Kidney capillary endothelial cell (primary cell): ENCODE results near the gene VSIG10L2.
"Not testable (repeated sequence)": the region's sequence is repeated elsewhere in the genome, so short reads cannot be mapped to it uniquely, and the experiment has no call there.

Experiments
- DNase-seq: peaks from one replicate; pipeline ENCODE4 v3.0.0-alpha.2; 2018; ENCODE audit warnings: low spot score

Gene VSIG10L2

GRCh38 chr11:125967515-125967914, 21.7 kb downstream of the VSIG10L2 start:
- no peak for DNase-seq

GRCh38 chr11:125968354-125968753, 22.5 kb downstream of the VSIG10L2 start:
- no peak for DNase-seq

DNA sequence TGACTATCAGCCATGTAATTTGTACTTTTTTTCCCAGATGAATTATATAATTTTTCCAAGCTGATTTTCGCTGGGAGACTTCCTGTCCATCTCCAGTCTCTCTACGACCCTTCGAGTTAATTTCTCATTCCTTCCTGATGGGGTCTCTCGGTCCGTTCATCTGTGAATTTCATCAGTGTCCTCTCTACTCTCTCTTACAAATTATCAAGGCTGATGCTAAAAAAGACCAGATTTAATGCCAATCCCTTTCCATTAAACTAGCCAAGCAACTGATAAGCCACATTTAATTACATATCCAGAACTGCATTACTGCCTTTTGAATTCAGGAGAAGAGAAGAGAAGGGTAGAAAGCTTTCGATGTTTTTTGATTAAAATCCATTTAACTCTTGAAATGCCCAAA, 25.8 kb downstream of the VSIG10L2 start:
- no peak for DNase-seq

GRCh38 chr11:125974284-125974683, 28.4 kb downstream of the VSIG10L2 start:
- DNase-seq: no peak

DNA sequence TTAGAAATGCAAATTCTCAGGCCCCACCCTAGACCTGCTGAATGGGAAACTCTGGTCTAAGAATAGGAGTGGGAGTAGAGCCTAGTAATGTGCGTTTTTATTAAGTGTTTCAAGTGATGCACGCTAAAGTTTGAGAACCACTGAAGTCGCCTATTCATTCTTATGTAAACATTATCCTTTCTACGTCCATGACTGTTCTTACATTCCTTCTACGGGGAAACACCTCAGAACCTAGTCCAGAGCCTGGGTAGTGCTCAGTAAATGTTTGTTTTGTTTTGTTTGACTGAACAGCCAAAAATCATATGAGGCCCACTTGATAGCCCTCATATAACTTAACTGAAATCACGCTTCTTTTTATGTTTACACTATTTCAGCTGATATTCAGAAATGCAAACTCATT, 29.8 kb downstream of the VSIG10L2 start:
- no peak for DNase-seq

GRCh38 chr11:125976156-125976555, 30.3 kb downstream of the VSIG10L2 start:
- DNase-seq: no peak

DNA sequence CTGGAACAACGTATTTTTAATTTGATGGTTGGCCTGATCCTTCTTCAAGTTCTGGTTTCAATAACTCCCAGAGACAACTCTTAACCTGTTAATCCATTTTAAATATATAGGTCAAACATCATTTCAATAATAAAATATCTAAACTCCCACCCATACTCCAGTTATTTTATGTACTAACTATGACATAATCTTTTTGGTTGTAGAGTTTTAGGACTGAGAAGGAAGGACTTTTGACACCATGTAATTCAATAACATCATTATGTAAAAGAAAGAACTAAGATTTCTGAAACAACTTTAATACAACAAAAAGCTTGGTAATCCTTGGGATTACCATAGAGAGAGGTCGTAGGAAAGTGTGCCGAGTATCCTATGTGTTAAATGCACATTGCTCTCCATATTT, 31.5 kb downstream of the VSIG10L2 start:
- DNase-seq: no peak

- DNase-seq: no peak
These were observed 32.4 kb downstream of the VSIG10L2 start for GRCh38 chr11:125978181-125978716.

DNA sequence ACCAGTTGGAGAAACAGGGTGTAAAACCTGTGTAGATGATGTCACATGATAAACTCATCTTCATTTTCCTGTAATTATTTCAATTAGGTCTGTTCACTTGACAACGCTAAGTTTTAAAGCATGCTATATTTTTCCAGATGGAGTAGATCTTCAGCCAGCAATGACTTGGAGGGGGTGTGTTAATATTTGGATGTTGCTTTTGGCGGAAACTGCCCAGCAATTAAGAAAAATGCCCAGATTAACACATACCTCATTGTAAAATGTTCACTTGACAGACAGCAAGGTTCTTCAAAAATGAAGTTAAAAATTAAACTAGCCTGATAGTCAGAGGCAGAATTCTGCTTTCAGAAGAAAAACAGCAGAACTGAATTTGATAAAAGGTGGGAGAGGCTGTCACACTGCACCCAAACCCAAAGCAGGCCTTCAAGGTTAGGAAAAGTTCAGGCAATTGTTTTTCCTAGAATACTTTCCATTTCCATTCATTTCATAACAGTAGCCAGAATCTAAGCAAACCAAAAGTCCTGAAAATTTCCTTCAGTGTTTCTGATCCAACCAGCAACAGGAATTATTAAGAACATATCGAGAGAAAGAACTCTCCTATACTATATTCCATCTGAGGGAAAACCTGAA, 33.0 kb downstream of the VSIG10L2 start:
- DNase-seq: no peak

DNA sequence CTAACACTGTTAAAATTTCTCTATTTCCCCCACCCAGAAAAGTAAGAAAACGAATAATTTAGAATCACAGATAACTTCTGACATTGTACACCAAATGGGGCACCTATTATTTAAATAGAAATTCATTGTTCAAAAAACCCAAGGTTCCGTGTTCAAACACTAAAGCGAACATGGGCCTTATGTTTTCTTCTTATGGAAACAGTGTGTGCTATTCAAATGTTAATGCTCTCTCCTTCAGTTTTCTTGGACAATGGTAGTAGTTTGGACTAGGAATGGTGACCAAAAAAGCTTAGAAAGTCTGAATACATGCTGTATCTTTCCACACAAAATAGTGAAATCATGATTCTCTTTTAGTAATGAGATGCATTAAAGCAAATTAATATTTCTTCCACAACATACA, 33.7 kb downstream of the VSIG10L2 start:
- DNase-seq: no peak

GRCh38 chr11:125980436-125980835, 34.6 kb downstream of the VSIG10L2 start:
- no peak for DNase-seq

DNA sequence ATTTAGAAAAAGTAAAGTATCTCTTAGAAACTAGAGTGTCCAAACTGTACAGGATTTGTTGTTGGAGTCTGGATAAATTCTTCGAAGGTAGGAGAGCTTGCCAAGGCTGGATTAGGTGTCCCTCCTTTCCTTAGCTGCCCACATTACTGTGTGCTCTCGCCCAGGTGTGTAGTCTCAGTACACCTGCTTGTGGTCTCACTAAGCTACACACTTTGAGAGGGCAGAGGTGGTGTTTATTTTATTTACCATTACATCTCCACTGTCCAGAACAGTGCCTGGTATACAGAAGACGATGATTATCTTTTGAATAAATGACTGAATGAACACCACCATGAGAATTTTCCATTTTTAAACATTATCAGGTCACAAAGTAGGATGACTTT, 36.5 kb downstream of the VSIG10L2 start:
- no peak for DNase-seq

GRCh38 chr11:125985956-125986355, 40.1 kb downstream of the VSIG10L2 start:
- DNase-seq: not testable (repeated sequence)

DNA sequence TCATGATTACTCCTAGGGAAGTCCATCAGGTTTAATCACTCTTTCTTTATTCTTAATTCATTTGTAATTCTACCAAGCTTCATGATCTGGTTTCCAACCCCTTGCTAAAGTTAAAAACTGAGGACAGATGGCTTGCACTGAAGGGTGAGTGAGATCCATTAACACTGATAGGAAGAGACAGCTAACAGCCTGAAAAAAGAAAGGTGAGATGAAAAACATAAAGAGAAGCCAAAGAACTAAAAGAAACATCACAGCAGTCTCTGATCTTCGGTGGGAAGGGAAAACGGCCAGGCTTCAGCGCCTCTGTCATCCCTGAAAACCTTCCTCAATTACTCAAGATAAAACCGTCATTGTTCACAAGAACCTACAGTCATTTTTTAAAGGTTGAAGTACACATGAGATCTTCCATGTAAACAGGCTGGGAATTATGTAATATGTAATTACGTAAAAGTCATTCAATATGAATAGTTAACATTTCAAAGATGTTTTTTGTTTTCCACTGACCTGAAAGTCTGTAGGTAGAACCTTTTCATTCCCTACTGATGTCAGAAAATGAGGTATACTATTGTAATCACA, 41.3 kb downstream of the VSIG10L2 start:
- DNase-seq: no peak

DNA sequence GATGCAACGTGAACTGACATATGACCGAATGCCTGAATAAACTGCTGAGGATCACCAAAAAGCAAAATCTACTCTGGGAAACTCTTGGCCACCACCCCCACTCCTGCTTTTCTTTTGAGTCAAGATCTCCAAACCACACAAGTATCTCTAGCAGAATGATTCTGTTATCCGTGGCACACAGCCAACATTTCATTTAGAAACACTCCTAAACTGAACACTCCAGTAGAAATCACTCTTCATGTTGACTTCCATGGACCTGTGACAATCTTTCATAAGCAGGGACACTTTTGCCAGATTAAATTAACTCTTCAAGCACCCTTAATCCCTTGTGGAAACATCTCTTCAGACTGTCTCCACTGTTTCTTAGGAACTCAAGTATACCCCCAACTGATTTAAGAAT, 44.4 kb downstream of the VSIG10L2 start:
- DNase-seq: no peak

DNA sequence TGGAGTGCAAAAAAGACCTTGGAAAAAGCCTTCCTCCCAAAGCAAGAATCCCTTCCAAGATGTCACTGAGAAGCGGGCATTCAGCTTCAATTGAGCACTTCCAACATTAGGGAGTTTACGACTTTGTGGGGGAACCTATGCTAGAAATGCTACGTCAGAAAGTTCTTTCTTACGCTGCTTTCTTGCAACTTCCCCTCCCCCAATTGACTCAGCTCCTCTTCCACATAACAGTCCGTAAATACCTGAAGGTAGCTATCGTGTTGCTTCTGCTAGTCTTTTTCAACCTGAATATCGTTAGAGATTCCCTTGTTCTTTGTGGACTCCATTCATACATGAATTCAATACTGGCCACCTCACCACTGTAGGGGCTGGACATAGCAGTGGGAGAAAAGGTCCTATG, 47.0 kb downstream of the VSIG10L2 start:
- DNase-seq: no peak

DNA sequence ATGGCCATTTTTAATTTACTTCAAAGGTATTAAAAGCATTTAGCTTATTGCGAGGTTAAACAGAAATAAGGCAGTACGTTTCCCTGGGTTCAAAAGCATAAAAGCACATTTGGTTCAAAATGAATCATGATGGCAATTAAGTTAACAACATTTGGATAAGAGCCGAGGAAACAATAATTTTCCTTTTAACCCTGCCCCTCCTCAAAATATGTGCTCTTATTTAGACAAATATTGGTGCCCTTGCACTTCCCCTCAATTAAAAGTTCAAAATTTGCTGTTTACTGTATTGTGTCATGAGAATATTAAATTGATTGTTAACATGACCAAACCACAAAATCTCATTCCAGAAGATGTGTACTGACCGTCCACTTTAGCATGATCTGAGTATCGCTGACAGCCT, 48.7 kb downstream of the VSIG10L2 start:
- no peak for DNase-seq

DNA sequence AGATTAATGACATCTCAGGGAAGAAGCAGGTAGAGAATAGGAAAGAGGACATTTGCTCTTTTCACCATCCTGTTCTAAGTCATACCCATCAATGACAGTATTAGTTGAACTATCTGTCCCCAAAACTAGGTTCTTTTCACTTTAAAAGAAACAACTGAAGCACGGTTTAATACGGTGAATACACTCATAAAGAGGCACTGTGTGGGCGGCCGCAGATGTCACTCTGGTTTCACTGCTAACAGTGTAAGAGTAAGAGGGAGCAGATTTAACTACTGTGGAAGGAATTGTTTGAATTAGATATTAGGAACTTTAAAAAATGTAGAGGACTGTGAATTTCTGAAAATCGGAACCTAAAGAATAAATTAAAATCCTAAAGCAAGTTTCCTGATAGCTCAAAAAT, 49.5 kb downstream of the VSIG10L2 start:
- DNase-seq: no peak

- DNase-seq: no peak
These were observed 52.4 kb downstream of the VSIG10L2 start for GRCh38 chr11:125998267-125998666.

GRCh38 chr11:125999234-125999880, 53.5 kb downstream of the VSIG10L2 start:
- no peak for DNase-seq

- DNase-seq: no peak
These were observed 56.3 kb downstream of the VSIG10L2 start for GRCh38 chr11:126002181-126002580.
